GM18873 (cell line): Measurements from ENCODE around the gene LCE7A.

Experiments
- ATAC-seq: cut with Tn5 transposase; IDR thresholded peaks from one replicate; pipeline ENCODE4 v1.9.1; 2021; ENCODE audit warnings: mild to moderate bottlenecking, moderate library complexity, moderate number of reproducible peaks; ENCODE audit not compliant: unreplicated experiment, low FRiP score

LCE7A gene

DNA sequence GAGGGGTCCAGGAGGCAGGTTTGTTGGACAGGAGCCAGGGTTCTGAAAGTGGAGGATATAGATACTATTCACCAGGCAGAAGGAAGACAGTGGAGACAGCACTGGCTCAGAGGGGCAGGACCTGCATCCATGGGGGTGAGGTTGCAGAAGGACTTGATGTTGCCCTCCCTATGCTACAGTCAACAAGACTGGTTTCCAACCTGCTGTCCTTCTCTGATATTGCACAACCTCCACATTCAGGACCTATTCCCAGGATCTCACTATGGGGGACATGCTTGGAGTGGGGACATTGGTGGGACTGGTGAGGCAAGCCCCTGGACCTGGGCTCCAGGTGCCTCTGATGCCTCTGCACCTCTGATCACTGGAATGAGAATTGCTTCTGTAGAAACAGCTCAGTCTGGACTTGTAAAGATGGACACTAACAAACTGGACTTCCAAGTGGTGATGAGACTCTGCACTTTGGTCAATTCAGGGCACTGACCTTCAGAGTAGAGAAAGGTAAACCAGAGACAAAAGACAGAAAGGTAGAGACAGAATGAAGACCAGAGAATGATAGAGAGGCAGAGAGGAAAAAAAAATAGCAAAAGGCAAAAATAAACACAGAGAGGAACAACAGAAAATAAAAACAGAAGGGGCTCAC lies 19.9 kb downstream of the LCE7A start:
- no peak for ATAC-seq

GRCh38 chr1:152880316-152880715 lies 20.5 kb downstream of the LCE7A start:
- ATAC-seq: no peak

GRCh38 chr1:152880907-152881306 lies 21.1 kb downstream of the LCE7A start:
- no peak for ATAC-seq

GRCh38 chr1:152884085-152884484 lies 24.3 kb downstream of the LCE7A start:
- no peak for ATAC-seq

DNA sequence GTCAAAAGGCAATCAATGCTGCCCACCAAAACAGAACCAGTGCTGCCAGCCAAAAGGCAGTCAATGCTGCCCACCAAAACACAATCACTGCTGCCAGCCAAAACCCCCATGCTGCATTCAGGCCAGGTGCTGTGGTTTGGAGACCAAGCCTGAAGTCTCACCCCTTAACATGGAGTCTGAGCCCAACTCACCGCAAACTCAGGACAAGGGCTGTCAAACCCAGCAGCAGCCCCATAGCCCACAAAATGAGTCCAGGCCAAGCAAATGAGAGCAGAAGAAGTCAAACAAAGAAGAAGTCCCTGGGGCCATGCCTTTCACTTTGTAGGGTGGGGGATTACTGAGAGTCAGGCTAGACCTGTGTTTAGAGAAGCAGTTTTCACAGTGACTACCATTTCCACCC lies 24.7 kb downstream of the LCE7A start:
- no peak for ATAC-seq

DNA sequence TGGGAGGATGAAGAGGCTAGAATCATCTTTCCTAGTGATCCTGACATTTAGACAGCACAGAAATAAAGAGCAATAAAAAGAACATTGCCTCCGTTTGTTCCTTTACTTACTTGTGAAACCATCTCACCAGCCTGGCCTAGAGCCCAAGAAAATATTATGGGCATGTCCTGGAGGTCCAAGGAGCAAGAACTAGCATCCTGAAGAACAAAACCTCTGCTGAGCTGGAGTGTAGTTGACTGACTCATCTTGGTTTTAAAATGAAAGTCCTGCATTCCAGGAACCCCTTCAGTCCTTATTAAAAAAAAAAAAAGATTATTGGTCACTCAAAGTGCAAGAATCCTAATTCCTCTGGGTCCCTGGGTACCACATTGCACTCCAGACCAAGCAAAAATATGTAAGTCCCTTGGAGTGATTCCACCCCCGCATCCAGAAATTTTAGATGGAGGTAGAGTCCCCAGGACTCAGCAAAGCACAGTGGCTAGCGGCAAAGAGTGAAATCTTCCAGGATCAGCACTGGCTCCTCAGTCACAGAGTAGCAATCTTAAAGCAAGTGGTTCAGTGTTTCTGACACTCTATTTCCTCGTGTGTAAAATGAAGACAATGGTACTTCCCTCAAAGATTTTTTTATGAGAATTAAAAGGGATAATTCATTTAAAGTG lies 25.3 kb downstream of the LCE7A start:
- ATAC-seq: no peak

GRCh38 chr1:152886085-152886484 lies 26.3 kb downstream of the LCE7A start:
- ATAC-seq: no peak

DNA sequence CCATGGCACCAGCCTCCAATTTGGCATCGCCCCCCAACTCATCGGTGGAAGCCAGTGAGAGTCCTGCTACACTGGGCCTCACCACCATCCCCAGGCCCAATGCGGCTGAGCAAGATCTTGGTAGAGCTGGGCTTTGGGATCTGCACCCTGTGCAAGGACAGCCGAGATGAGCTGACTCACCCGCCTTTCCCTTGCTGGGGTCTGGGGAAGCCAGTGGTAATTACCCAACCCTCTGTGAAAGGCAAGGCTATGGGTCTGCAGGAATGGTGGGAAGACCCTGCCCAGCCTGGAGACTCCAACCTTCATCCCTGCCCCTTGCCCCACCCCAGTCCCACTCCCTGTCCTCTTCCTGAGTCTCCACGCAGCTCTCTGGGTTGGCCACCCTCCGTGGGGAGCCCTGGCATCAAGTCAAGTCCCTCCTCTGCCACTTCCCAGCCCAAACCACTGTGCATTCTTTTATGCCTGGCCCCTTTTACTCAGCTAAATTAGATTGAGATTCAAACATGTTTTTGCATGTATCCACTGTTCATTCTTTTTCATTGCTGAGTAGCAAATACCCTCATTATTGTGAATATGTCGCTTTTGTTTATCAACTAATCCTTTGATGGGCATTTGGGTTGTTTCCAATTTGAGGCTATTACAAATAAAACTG lies 27.1 kb downstream of the LCE7A start:
- no peak for ATAC-seq

DNA sequence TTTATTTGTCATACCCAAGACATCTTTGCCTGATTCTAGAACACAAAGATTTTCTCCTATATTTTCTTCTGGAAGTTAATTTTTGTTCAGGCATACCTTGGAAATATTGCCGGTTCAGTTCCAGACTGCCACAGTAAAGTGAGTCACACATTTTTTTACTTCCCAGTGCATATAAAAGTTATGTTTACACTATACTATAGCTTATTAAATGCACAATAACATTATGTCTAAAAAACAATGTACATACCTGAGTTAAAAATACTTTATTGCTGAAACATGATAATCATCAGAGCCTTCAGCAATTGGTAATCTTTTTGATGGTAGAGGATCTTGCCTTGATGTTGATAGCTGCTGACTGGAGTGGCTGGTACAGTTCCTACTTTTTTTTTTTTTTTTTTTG lies 28.3 kb downstream of the LCE7A start:
- ATAC-seq: no peak

GRCh38 chr1:152899027-152899426 lies 39.2 kb downstream of the LCE7A start:
- no peak for ATAC-seq

GRCh38 chr1:152899883-152900282 lies 40.1 kb downstream of the LCE7A start:
- ATAC-seq: no peak

- ATAC-seq: no peak
Measured at GRCh38 chr1:152901631-152902030, 41.8 kb downstream of the LCE7A start.

DNA sequence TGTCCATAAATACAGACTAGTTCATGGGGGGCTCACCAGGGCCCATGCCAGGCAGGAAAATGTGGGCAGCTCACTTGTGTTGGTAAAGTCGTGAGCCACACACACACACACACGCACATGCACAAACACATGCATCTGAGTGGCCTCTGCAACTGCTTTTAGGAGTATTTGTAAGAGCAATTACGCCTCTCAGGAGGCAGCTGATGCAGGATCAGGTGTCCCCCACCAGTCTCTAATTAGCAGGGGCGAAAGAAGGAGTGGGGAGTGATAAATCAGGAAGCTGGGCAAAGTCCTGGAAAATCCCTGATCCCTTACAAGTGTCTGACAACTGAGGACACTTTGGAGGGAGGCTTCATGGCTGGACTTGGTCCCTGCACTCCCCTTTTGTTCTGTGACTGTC lies 42.8 kb downstream of the LCE7A start:
- ATAC-seq: no peak

DNA sequence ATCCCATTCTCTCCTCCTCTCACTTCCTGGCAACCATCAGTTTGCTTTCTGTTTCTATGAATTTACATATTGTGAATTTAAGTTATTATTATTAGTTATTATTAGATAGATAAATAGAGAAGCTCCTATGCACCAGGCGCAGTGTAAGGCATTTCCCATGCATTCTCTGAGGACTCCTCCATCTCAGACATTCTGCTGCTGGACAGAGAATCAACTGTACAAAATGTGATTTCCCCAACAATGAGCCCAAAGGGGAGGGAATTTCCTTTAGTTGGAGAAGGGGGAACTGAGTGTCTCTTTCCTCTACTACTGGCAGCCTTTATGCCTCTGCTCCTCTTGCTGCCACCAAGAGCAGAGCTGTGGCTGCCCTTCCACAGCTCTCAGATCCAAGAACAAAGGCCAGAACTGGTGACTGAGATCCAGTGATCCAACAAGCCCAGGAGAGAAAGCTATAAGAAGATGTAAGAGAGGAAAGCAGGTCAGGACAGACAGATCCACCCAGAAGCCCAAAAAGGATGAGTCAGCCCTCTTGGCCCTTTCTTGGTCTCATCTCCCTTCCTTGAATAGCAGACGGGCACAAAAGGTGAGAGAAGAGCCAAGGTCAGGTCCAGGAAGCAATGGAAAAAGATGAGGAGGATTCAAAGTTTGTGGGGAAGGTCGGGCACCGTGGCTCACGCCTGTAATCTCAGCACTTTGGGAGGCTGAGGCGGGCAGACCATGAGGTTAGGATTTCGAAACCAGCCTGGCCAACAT lies 45.1 kb downstream of the LCE7A start:
- no peak for ATAC-seq

DNA sequence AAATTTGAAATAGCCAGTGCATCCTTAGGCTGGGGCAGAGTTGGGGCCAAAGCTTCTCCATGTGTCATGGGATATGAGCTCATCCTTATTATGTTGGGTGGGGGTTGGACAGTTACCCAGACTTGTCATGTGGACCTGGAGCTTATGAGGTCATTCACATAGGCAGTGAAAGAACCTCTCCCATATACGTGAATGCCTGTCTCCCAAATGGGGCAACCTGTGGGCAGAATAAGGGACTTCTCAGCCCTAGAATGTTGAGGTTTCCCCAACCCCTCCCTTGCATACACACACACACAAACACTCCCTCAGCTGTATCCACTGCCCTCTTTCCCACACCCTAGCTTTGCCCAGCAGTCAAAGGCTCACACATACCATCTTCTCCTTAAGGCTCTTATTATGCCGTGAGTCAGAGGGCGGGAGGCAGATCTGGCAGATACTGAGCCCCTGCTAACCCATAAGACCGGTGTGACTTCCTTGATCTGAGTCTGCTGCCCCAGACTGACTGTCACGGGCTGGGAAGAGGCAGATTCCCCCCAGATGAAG lies 46.3 kb downstream of the LCE7A start:
- no peak for ATAC-seq

DNA sequence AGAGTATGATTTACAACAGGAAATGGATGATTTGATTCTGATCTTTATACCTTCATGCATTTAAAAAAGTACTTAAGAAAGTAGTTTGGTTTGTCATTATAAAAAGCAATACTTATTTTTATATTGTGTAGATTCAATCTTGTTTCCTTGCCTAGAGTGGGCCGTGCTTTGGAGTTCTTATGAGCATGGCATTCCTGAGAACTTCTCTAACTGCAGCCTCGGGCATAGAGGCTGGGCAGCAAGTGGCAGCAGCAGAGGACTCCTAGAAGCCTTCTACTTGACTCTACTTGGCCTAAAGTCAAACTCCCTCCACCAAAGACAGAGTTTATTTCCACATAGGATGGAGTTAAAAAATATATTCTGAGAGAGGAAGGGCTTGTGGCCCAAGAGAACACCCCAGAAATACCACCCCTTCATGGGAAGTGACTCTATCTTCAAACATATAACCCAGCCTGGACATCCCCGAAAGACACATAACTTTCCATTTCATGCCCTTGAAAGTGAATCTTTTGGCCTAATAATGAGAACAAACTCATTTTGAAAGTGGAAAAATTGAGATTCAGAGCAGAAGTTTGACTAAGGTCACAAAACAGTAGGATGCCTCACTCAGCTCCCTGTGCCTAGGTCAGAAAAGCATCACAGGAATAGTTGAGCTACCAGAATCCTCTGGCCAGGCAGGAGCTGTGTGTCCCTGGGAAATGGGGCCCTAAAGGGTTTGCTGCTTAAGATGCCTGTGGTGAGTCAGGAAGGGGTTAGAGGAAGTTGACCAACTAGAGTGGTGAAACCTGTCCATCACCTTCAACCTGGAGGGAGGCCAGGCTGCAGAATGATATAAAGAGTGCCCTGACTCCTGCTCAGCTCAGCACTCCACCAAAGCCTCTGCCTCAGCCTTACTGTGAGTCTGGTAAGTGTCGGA lies 48.1 kb downstream of the LCE7A start, which contains the start of gene IVL:
Gene IVL, plus strand, starts transcription at position 861 of the 916 bp plus-strand sequence. CDS start 1,252 bp downstream, outside the sequence.
- ATAC-seq: no peak

DNA sequence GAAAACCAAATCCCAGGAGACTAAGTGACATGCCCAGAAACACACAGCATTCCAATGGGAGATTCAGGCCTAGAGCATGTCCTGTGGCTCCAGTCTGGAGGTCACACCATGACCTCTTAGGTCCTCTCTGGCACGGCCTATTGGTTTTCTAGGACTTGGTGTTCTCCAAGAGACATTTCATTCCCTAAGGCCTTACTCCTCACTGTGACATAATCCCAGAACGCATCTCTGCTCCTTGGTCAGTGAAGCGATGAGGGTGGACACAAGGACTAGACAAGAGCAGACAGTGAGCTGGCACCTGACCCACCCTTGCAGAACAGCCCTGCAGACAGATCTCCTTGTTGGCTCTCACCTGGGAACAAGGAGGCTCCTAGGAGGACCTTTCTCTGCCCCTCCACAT lies 49.4 kb downstream of the LCE7A start:
- ATAC-seq: no peak
